T-helper 2 cell (primary cell): ENCODE measurements around the gene KRTAP6-3.

Experiments used
- DNase-seq, 5 experiments: peaks; one replicate each; pipeline versions ENCODE4 v3.0.0 to v3.0.0-alpha.2; 2012 to 2022
- total RNA-seq, 2 donors: gene quantifications; one replicate each; lab custom pipeline; 2026; lab: John Stamatoyannopoulos, UW

The KRTAP6-3 gene, protein sequence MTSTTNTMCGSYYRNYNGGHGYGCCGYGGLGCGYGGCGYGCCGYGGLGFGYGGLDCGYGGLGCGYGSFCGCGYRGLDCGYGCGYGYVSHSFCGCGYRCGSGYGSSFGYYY
- 0 reads per million in 2 donors for total RNA-seq

- no peak for DNase-seq
These were observed at the start of gene KRTAP6-3 for GRCh38 chr21:30592140-30592539. KRTAP6-3 (plus strand) TSS chr21:30592440; CDS start chr21:30592446, 6 bp downstream.

- DNase-seq: no peak
These were observed 39.5 kb upstream of the KRTAP6-3 start for GRCh38 chr21:30552782-30553181.

DNA sequence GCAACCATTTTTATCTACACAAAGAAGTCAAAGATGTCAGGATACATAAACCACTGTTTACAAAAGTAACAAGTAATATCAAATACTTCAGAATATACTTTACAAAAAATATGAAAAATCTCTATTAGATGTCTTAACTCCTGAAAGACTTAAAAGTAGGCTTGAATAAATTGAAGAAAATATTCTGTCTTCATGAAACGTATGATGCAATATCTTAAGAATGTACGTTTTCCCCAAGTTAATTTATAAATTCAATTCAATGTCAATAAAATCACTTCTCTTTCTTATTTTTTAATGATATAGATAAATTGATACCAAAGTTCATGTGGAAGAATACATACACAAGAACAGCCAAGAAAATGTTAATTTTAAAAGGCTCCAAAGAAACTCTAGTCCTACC lies 37.1 kb upstream of the KRTAP6-3 start:
- DNase-seq: no peak

GRCh38 chr21:30561264-30561895 lies 30.9 kb upstream of the KRTAP6-3 start, which contains the start of gene KRTAP19-7:
KRTAP19-7 (minus strand) TSS chr21:30561314; CDS start chr21:30561289, 25 bp downstream.
- DNase-seq: no peak

GRCh38 chr21:30561957-30562356 lies 30.3 kb upstream of the KRTAP6-3 start:
- no peak for DNase-seq

- no peak for DNase-seq
These were observed 29.2 kb upstream of the KRTAP6-3 start for GRCh38 chr21:30563072-30563471.

GRCh38 chr21:30563630-30564029 lies 28.6 kb upstream of the KRTAP6-3 start:
- no peak for DNase-seq

DNA sequence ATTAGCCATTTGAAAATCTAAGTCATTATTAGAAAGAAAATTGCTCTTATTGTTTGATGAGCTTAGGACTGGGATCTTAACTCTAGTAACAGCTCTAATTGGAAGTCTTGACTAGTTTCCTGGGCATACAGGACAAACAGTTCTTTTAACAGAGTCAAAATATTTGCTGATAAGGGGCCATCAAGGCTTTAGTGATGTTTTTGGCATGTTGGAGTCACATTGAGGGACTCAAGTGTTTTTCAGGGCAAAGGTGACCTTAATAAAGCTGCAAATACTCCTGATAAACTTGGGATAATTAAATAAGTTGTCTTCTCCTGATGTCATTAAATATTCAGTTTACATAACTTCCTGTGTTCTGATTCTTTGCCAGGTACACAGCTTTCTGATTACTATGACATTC lies 24.6 kb upstream of the KRTAP6-3 start:
- DNase-seq: no peak

GRCh38 chr21:30577766-30578165 lies 14.5 kb upstream of the KRTAP6-3 start:
- DNase-seq: peak in 1 of 5 experiments; percentile 16

DNA sequence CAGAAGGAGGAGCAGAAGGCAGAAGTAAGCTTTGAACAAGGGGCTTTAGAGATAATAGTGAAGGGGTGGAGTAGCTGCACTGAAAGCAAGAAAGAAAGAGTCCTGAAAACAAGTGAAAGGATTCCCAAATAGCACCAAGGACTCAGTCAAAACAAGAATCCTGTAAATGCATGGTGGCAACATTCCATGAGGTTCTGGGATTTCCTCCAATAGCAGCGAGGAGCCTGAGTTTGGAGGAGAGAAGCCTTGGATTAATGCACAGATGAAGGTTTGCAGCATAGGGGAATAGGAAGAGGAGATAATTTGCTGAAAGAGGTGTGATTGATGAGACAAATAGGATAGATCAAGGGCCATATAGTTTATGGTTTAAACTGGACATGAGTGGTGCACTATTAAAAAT lies 12.9 kb upstream of the KRTAP6-3 start:
- DNase-seq: no peak

DNA sequence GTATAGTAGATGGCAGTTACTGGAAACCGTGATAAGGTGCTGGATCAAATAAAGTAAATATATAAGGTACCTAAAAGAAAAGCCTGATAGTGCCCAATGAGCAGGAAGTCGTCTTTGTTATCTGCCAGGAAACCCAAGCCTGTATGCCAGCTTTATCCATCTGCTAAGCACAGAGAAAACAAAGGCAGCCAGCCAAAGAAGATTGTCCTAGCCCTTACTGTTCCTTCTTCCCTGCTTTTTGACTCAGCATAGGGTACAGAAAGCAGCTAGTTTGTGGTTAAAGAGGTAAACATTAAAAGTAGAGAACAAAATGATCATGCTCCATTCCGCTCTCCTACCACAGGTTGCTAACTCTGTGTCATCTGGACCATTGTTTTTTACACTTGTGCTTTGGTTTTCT lies 12.1 kb upstream of the KRTAP6-3 start:
- DNase-seq: no peak

GRCh38 chr21:30582870-30583269 lies 9.4 kb upstream of the KRTAP6-3 start:
- no peak for DNase-seq

GRCh38 chr21:30590297-30590696 lies 1.9 kb upstream of the KRTAP6-3 start, which contains the start of gene KRTAP22-2:
KRTAP22-2 (minus strand) TSS chr21:30590397.
- DNase-seq: no peak

DNA sequence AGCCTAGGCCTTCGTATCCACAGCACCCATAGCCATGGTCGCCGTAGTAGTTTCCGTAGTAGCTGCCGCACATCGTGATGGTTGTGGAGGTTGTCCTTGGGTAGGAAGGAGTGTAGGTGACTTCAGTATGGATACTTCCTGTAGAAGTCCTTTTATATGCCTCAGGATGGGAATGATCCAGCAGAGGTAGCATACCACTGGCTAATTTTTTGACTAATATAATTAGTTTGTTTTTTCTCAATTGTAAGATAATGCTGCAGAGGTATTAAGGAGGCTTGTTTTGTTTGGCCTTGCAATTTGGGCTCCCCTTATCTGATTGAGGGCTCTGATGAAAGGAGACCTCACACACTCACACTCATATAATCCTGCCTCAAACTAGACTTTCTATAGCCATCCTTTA lies 6.6 kb downstream of the KRTAP6-3 start, which contains the start of gene KRTAP6-2:
TSS of gene KRTAP6-2 (minus strand) at position 101 of the 400 bp plus-strand sequence. CDS start at position 73, 28 bp downstream.
- DNase-seq: peak in 1 of 5 experiments; percentile 6

DNA sequence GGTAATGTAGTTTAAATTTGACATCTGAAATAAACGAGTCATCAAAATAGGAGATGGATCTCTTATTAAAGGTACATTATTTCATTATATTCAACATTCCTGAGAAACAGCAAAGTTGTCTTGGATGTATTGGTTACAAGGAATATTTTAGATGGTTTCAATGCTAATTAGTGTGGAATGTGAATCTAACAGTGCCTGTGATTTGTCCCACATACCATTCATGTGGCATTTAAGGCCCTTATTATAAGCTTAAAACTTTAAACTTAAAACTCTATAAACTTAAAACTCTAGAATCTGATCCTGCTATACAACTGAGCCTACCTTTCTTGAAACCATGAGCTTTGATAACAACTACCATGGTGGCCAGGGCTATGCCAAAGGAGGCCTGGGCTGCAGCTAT lies 8.5 kb downstream of the KRTAP6-3 start, which contains the start of gene KRTAP22-1:
TSS of gene KRTAP22-1 (plus strand) at position 301 of the 400 bp plus-strand sequence.
- no peak for DNase-seq

- no peak for DNase-seq
These were observed 13.7 kb downstream of the KRTAP6-3 start for GRCh38 chr21:30605968-30606367.

GRCh38 chr21:30612132-30612531 lies 19.9 kb downstream of the KRTAP6-3 start:
- no peak for DNase-seq

DNA sequence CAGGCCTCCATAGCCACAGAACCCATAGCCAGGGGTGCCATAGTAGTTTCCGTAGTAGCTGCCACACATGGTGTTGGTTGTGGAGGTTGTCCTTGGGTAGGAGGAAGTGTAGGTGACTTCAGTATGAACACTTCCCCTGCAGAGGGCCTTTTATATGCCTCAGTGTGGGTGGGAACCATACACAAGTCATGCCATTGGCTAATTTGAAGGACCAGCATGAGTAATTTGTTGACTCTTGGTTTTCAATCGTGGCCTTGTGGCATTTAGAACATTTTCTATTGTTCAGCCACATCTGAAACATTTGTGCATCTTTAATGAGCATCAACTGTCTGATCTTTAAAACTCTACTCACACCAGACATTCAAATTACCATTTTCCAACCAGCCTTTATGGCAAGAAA lies 21.6 kb downstream of the KRTAP6-3 start, which contains the start of gene KRTAP6-1:
TSS of gene KRTAP6-1 (minus strand) at position 95 of the 400 bp plus-strand sequence. CDS start at position 69, 26 bp downstream.
- DNase-seq: peak in 1 of 5 experiments; percentile 63

GRCh38 chr21:30615199-30615598 lies 23.0 kb downstream of the KRTAP6-3 start:
- no peak for DNase-seq

- no peak for DNase-seq
These were observed 23.9 kb downstream of the KRTAP6-3 start, which contains the start of gene KRTAP20-1 for GRCh38 chr21:30616125-30616524. KRTAP20-1 (plus strand) TSS chr21:30616425; CDS start chr21:30616455, 30 bp downstream.

GRCh38 chr21:30620080-30620479 lies 27.8 kb downstream of the KRTAP6-3 start:
- DNase-seq: no peak

- no peak for DNase-seq
These were observed 28.3 kb downstream of the KRTAP6-3 start, which contains the start of gene KRTAP20-4 for GRCh38 chr21:30620522-30620921. KRTAP20-4 (plus strand) TSS chr21:30620627.

GRCh38 chr21:30623362-30623761 lies 31.1 kb downstream of the KRTAP6-3 start:
- no peak for DNase-seq
